ENCODE data around the gene BCR. TPM values are rescaled to one million over a fixed set of nuclear protein-coding genes. Genes with fewer than 3 reads are reported as not detected.
A peak's percentile ranks its signal among the peaks of the same experiment; 100 is the strongest.
"Not testable (repeated sequence)": the region's sequence is repeated elsewhere in the genome, so short reads cannot be mapped to it uniquely, and the experiment has no call there.

Gene BCR
- total RNA-seq, 2 experiments from 2014 or later, result 42.2 to 51.3 TPM

DNA sequence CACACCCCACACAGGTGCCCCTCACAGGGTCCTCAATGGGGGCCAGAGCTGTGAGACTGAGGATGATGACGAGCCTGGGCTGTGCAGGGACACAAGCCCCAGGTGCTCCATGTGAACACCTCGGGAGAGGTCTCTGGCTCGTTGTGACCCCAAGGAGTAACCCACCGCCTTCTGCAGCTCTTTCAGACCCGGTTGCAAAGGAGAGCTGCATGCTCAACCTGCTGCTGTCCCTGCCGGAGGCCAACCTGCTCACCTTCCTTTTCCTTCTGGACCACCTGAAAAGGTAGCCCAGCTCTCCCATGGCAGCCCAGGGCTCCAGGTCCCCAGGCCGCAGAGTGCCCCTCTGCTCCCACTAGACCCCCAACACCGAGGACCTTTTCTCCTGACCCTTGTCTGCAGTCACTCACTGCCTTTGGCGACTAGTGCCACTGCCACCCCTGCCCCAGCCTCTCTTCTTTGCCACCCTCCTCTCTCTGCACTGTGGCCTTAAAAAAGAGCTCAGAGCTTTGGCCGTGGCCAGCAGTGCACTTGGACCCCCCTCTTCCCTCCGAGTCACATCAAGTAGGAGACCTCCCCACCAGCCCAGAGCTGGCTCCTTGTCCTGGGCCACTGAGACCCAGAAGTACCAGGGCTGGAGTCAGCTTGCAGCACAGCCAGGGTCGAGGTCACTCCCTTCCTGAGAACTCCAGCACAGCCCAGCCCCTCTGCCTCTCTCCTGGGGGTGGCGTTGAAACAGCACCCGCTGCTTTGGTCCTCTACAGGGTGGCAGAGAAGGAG, 133.7 kb downstream of the BCR start:
- Histone ChIP-seq H3K9me3 (ENCODE audit: low read length) (no peaks in the 10 kb centered on the region), H3K36me3 (ENCODE audit: insufficient read depth, low read length) (peaks cover 3% of the 10 kb centered on the region; the same call in 1 of the 2 replicates), H3K79me2 (ENCODE audit: insufficient read depth, low read depth, low read length) (no peaks in the 10 kb centered on the region), H3K9me2 (ENCODE audit: insufficient read depth, low read length) (no peaks in the 10 kb centered on the region), H3K4me3 (ENCODE audit: low read depth, low read length, poor library complexity, severe bottlenecking) (no peak overlapping the region), H2AFZ (ENCODE audit: low read length) (no peak overlapping the region), H3K4me2 (ENCODE audit: low read length) (no peak overlapping the region), H3K4me1 (ENCODE audit: insufficient read depth, low read length, poor library complexity, severe bottlenecking) (no peaks in the 10 kb centered on the region), H3K27ac (ENCODE audit: low read depth, low read length, poor library complexity, severe bottlenecking) (no peak overlapping the region), H4K20me1 (ENCODE audit: insufficient read depth, low read length) (no peaks in the 10 kb centered on the region)
- DNase-seq (ENCODE audit: low spot score), result no peak
- no TSS peak for BruUV-seq (replicated peaks)
- CTCF ChIA-PET (ENCODE audit: unreplicated experiment), result no interaction called here
- POLR2A ChIA-PET, result no interaction called here
- TF ChIP-seq EZH2phosphoT487 (IDR thresholded peaks at IDR 0.05; ENCODE audit: borderline replicate concordance, low read depth, low read length), result no peak
- TF ChIP-seq, protein P1, sequence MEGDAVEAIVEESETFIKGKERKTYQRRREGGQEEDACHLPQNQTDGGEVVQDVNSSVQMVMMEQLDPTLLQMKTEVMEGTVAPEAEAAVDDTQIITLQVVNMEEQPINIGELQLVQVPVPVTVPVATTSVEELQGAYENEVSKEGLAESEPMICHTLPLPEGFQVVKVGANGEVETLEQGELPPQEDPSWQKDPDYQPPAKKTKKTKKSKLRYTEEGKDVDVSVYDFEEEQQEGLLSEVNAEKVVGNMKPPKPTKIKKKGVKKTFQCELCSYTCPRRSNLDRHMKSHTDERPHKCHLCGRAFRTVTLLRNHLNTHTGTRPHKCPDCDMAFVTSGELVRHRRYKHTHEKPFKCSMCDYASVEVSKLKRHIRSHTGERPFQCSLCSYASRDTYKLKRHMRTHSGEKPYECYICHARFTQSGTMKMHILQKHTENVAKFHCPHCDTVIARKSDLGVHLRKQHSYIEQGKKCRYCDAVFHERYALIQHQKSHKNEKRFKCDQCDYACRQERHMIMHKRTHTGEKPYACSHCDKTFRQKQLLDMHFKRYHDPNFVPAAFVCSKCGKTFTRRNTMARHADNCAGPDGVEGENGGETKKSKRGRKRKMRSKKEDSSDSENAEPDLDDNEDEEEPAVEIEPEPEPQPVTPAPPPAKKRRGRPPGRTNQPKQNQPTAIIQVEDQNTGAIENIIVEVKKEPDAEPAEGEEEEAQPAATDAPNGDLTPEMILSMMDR (conservative IDR thresholded peaks at IDR 0.05; ENCODE audit: low read length), result no peak
- intact Hi-C loops (cut with micrococcal nuclease; ENCODE audit: unreplicated experiment), result loop anchor here (2.0 kb wide), 1 partner anchor 73 kb away; no protein-coding TSS in a partner anchor

DNA sequence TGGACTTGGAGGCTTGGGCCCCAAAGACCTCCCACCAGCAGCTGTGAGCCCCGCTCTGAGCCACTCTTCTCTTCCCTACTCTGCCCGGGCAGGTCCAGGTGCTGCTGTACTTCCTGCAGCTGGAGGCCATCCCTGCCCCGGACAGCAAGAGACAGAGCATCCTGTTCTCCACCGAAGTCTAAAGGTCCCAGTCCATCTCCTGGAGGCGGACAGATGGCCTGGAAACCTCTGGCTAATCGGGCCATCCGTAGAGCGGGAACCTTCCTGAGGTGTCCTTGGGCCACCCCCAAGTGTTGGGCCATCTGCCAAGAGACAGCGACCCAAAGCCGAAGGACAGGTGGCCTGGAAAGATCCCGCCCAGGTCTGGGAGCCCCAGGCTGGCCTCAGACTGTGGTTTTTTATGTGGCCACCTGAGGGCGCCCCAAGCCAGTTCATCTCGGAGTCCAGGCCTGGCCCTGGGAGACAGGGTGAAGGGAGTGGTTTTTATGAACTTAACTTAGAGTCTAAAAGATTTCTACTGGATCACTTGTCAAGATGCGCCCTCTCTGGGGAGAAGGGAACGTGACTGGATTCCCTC, 135.1 kb downstream of the BCR start:
- H2AFZ ChIP-seq (ENCODE audit: low read length), result no peak overlapping the region
- no peaks in the 10 kb centered on the region for H3K4me1 ChIP-seq (ENCODE audit: insufficient read depth, low read length, poor library complexity, severe bottlenecking)
- BruUV-seq (replicated peaks), result no TSS peak
- ChIA-PET POLR2A (no interaction called here), CTCF (ENCODE audit: unreplicated experiment) (interaction anchor here (0.7 kb wide), 1 partner anchor 852 kb away, joined by 3 read pairs; no protein-coding TSS in a partner anchor)
- intact Hi-C loops (cut with micrococcal nuclease; ENCODE audit: unreplicated experiment), result loop anchor here (2.0 kb wide), 1 partner anchor 71 kb away; no protein-coding TSS in a partner anchor
- H4K20me1 ChIP-seq (ENCODE audit: insufficient read depth, low read length), result no peaks in the 10 kb centered on the region
- no peak overlapping the region for H3K27ac ChIP-seq (ENCODE audit: low read depth, low read length, poor library complexity, severe bottlenecking)
- no peak for TF ChIP-seq EZH2phosphoT487 (IDR thresholded peaks at IDR 0.05; ENCODE audit: borderline replicate concordance, low read depth, low read length)
- TF ChIP-seq, protein P1 (conservative IDR thresholded peaks at IDR 0.05; ENCODE audit: low read length), result peak; percentile 72
- DNase-seq (ENCODE audit: low spot score), result peak; percentile 56
- H3K79me2 ChIP-seq (ENCODE audit: insufficient read depth, low read depth, low read length), result no peaks in the 10 kb centered on the region
- no peaks in the 10 kb centered on the region for H3K9me3 ChIP-seq (ENCODE audit: low read length)
- peaks cover 3% of the 10 kb centered on the region; the same call in 1 of the 2 replicates for H3K36me3 ChIP-seq (ENCODE audit: insufficient read depth, low read length)
- no peaks in the 10 kb centered on the region for H3K9me2 ChIP-seq (ENCODE audit: insufficient read depth, low read length)
- no peak overlapping the region for H3K4me2 ChIP-seq (ENCODE audit: low read length)
- no peak overlapping the region for H3K4me3 ChIP-seq (ENCODE audit: low read depth, low read length, poor library complexity, severe bottlenecking)

DNA sequence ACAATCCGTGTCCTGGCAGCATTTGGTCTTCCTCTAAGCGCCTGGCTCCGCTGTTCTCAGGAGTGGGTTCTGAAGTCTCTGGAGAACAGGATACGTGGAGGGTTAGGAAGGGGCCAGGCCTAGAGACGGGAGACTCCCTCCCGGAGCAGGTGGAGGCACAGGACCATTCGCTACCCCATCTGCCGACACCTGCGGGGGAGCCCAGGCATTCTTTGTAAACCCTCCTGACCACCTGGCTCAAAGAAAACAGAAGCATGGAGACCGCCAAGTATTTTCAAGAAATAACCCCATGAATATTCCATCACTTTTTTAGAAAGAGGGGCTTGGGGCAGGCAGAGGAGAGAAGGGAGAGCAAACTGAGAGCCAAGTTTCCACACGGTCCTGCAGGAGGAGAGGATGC, 136.3 kb downstream of the BCR start:
- H3K4me2 ChIP-seq (ENCODE audit: low read length); POLR2A ChIA-PET; BruUV-seq (replicated peaks); H3K9me3 ChIP-seq (ENCODE audit: low read length); H4K20me1 ChIP-seq (ENCODE audit: insufficient read depth, low read length); H3K4me1 ChIP-seq (ENCODE audit: insufficient read depth, low read length, poor library complexity, severe bottlenecking); DNase-seq (ENCODE audit: low spot score); H2AFZ ChIP-seq (ENCODE audit: low read length); H3K4me3 ChIP-seq (ENCODE audit: low read depth, low read length, poor library complexity, severe bottlenecking); intact Hi-C loops (cut with micrococcal nuclease; ENCODE audit: unreplicated experiment); H3K79me2 ChIP-seq (ENCODE audit: insufficient read depth, low read depth, low read length); H3K27ac ChIP-seq (ENCODE audit: low read depth, low read length, poor library complexity, severe bottlenecking); H3K36me3 ChIP-seq (ENCODE audit: insufficient read depth, low read length); H3K9me2 ChIP-seq (ENCODE audit: insufficient read depth, low read length); CTCF ChIA-PET (ENCODE audit: unreplicated experiment): not testable (repeated sequence)

DNA sequence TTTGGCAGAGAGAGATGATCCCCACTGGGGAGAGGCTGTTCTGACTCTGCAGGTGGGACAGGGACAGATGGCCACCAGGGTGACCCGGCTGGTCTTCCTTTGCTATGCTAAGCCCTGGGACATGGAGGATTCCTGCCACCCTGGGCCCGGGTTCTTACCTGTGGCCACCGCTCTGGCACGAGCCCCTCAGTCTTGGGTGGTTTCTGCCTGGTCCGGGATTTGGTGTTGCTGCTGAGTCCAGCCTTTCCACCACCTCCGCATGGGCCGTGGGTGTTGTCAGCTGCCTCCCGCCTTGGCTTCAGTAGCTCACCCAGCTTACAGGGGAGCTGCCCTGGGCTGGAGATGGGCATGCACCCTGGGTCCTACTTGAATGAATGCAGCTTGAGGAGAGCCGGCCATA, 138.0 kb downstream of the BCR start:
- BruUV-seq (replicated peaks); H3K27ac ChIP-seq (ENCODE audit: low read depth, low read length, poor library complexity, severe bottlenecking); DNase-seq (ENCODE audit: low spot score); CTCF ChIA-PET (ENCODE audit: unreplicated experiment); H3K36me3 ChIP-seq (ENCODE audit: insufficient read depth, low read length); H3K79me2 ChIP-seq (ENCODE audit: insufficient read depth, low read depth, low read length); H3K4me2 ChIP-seq (ENCODE audit: low read length); H3K4me3 ChIP-seq (ENCODE audit: low read depth, low read length, poor library complexity, severe bottlenecking); H3K4me1 ChIP-seq (ENCODE audit: insufficient read depth, low read length, poor library complexity, severe bottlenecking); H2AFZ ChIP-seq (ENCODE audit: low read length); H3K9me2 ChIP-seq (ENCODE audit: insufficient read depth, low read length); H3K9me3 ChIP-seq (ENCODE audit: low read length); H4K20me1 ChIP-seq (ENCODE audit: insufficient read depth, low read length); intact Hi-C loops (cut with micrococcal nuclease; ENCODE audit: unreplicated experiment); POLR2A ChIA-PET: not testable (repeated sequence)
